ENCODE measurements around the gene ZRANB3. TPM values are rescaled to one million over a fixed set of nuclear protein-coding genes. Genes with fewer than 3 reads are reported as not detected.

ZRANB3 gene
- total and polyA plus RNA-seq, 8 donors: 0.91 to 6.1 (median 4.1) TPM

DNA sequence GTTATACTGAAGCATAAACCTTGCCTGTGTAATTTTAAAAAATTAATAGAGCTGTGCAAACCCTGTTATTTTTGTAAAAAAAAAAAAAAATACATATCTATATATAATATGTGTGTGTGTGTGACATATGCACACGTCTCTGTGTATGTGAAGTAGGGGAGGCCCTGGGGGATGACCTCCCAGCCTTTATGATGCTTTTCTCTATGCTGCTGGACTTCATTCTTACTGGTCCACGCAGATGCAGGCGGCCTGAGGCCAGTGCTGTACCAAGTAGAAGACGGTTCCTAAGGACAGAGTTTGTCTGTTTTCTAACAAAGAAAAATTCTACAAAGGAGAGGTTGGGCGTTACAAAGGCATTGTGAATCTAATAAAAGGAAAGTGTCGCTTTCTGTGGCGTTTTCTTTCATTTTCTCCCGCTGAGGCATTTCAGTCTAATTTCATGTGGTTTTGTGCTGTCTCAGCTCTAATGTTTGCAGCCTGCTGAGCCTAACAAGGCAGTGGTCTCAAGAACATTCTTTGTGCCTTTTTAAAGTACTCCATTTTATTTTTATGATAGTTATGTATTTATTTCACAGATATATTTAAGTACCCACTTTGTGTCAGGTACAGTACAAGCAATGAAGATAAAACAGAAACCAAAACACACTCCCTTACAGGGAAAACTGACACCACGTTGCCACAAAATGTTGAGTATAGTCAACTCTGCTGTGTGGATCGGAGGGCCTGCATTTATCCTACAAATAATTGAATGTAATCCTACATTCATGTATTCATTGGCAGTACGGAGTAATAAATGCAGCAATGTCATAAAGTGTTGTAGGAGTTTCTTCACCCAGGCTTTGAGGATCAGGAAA lies 360.9 kb downstream of the ZRANB3 start:
- H3K4me3 ChIP-seq: no peak overlapping the region
- intact Hi-C loops (cut with DNase I): no loop called here
- no peak for FAIRE-seq
- WGBS, 2 donors: 94 to 97% methylated on average over 11 of the region's 11 CpGs
- ATAC-seq: no peak
- no peak for TF ChIP-seq CTCF (IDR thresholded peaks at IDR 0.05)
- H3K27ac ChIP-seq: no peak overlapping the region
- H3K27me3 ChIP-seq: no peaks in the 10 kb centered on the region
- no peak for DNase-seq
- no peaks in the 10 kb centered on the region for H3K9me3 ChIP-seq
- H3K4me1 ChIP-seq: peaks cover 0 to 5% (median 0%) of the 10 kb centered on the region in 3 donors
- peaks cover 0 to 36% (median 17%) of the 10 kb centered on the region in 3 donors for H3K36me3 ChIP-seq

DNA sequence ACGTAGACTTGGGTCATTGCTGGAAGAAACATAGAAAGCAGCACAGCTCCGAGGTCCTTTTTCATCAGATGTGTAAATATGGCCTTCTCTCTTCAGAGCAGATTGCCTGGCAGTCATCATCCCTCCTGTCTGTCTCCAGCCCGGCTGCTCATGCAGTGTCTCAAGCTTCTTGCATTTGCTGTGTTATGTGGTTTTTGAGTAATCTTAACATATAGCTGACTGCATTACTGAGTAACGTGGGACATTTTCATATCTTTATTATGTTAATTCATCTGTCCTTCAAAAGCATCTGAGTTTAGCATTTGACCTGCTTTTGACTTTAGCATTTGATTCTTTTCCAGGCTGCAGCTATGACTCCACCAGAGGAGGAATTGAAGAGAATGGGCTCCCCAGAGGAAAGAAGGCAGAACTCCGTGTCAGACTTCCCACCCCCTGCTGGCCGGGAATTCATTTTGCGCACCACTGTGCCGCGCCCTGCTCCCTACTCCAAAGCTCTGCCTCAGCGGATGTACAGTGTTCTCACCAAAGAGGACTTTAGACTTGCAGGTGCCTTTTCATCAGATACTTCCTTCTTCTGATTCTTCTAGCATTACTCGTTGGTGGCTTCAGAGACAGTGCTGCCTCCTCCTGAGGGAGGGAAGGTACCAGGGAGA lies 362.7 kb downstream of the ZRANB3 start:
- H3K4me1 ChIP-seq: peaks cover 0 to 12% (median 0%) of the 10 kb centered on the region in 3 donors
- peaks cover 0 to 52% (median 17%) of the 10 kb centered on the region in 3 donors for H3K36me3 ChIP-seq
- no peak for TF ChIP-seq CTCF (IDR thresholded peaks at IDR 0.05)
- no peaks in the 10 kb centered on the region for H3K27me3 ChIP-seq
- ATAC-seq: no peak
- no peak overlapping the region for H3K27ac ChIP-seq
- intact Hi-C loops (cut with DNase I): no loop called here
- H3K4me3 ChIP-seq: no peak overlapping the region
- no peaks in the 10 kb centered on the region for H3K9me3 ChIP-seq
- DNase-seq: no peak
- 89% methylated on average over 11 of the region's 11 CpGs for WGBS, 2 donors
- no peak for FAIRE-seq

DNA sequence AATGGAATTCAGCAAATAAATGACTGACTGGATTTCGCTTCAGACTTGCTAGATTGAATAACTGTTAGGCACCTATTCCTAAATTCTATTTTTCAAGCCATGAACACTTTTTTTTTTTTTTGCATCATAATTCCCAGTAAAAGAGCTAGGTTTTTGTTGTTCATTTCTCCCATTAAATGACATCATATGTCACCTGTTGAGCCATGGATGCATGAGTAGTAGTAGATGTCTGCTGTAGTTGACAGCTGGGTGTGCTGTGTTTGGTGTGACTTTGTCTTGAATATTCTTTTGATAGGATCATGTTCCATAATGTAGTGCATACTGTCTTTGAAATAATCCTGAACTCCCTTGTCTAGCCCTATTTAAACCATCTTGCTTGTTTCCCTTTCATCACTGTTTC lies 363.7 kb downstream of the ZRANB3 start:
- Histone ChIP-seq H3K36me3 (peaks cover 0 to 52% (median 17%) of the 10 kb centered on the region in 3 donors), H3K4me3 (no peak overlapping the region), H3K4me1 (peaks cover 0 to 18% (median 0%) of the 10 kb centered on the region in 3 donors), H3K9me3 (no peaks in the 10 kb centered on the region), H3K27ac (no peak overlapping the region), H3K27me3 (no peaks in the 10 kb centered on the region)
- intact Hi-C loops (cut with DNase I): no loop called here
- 86 to 93% methylated on average over 1 of the region's 1 CpG for WGBS, 2 donors
- no peak for ATAC-seq
- FAIRE-seq: no peak
- DNase-seq: no peak
- no peak for TF ChIP-seq CTCF (IDR thresholded peaks at IDR 0.05)

DNA sequence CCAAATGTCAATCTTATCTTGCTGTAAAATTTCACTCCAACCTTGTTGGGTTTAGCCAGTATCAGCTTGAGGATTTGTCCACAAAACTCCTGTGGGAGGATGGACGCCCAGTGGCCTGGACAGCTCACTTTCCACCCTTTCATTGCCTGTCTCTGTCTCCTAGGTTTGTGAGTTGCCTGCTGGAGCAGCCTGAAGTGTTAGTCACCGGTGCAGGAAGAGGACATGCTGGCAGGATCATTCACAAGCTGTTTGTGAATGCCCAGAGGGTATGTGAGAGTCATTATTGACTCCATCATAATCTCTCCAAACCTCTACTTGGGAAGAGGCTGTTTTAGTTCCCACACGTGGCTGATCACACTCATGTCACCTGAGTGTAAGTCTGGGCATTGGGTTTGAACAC lies 366.6 kb downstream of the ZRANB3 start:
- no peak for FAIRE-seq
- TF ChIP-seq CTCF (IDR thresholded peaks at IDR 0.05): no peak
- no peak overlapping the region for H3K27ac ChIP-seq
- no peaks in the 10 kb centered on the region for H3K27me3 ChIP-seq
- H3K36me3 ChIP-seq: peaks cover 0 to 44% (median 13%) of the 10 kb centered on the region in 3 donors
- WGBS, 2 donors: 46 to 56% methylated on average over 3 of the region's 3 CpGs
- intact Hi-C loops (cut with DNase I): no loop called here
- no peak overlapping the region for H3K4me3 ChIP-seq
- peaks cover 0 to 21% (median 0%) of the 10 kb centered on the region in 3 donors for H3K4me1 ChIP-seq
- peak in 3 of 4 donors; percentile 35 to 44 (median 37) for ATAC-seq
- peak in 1 of 6 donors; percentile 20 for DNase-seq
- H3K9me3 ChIP-seq: no peaks in the 10 kb centered on the region
